GM18907 (cell line): Measurements from ENCODE around the gene WWOX.
A peak's percentile ranks its signal among the peaks of the same experiment; 100 is the strongest.
"Not testable (repeated sequence)": the region's sequence is repeated elsewhere in the genome, so short reads cannot be mapped to it uniquely, and the experiment has no call there.

Experiments used
- ATAC-seq: cut with Tn5 transposase; IDR thresholded peaks from one replicate; pipeline ENCODE4 v1.9.1; 2021; ENCODE audit warnings: mild to moderate bottlenecking, moderate library complexity; ENCODE audit not compliant: unreplicated experiment

The WWOX gene

GRCh38 chr16:78099271-78100111 lies at the start of gene WWOX:
WWOX (plus strand) TSS chr16:78099654.
- peak; percentile 96 for ATAC-seq

- no peak for ATAC-seq
These were observed 48.6 kb upstream of the WWOX start for GRCh38 chr16:78050734-78051400.

GRCh38 chr16:78057803-78058564 lies 41.5 kb upstream of the WWOX start:
- ATAC-seq, result no peak

GRCh38 chr16:78059806-78060205 lies 39.6 kb upstream of the WWOX start:
- ATAC-seq, result not testable (repeated sequence)

- no peak for ATAC-seq
These were observed 39.2 kb upstream of the WWOX start for GRCh38 chr16:78060295-78060694.

- no peak for ATAC-seq
These were observed 38.6 kb upstream of the WWOX start for GRCh38 chr16:78060809-78061208.

- no peak for ATAC-seq
These were observed 34.1 kb upstream of the WWOX start for GRCh38 chr16:78065319-78065718.

GRCh38 chr16:78069913-78070312 lies 29.5 kb upstream of the WWOX start:
- ATAC-seq, result no peak

GRCh38 chr16:78072275-78072674 lies 27.2 kb upstream of the WWOX start:
- no peak for ATAC-seq

- no peak for ATAC-seq
These were observed 23.7 kb upstream of the WWOX start for GRCh38 chr16:78075800-78076199.

- no peak for ATAC-seq
These were observed 18.1 kb upstream of the WWOX start for GRCh38 chr16:78081341-78081740.

GRCh38 chr16:78091419-78091818 lies 8.0 kb upstream of the WWOX start:
- ATAC-seq, result no peak

GRCh38 chr16:78092758-78093157 lies 6.7 kb upstream of the WWOX start:
- no peak for ATAC-seq

- no peak for ATAC-seq
These were observed 5.3 kb upstream of the WWOX start for GRCh38 chr16:78094166-78094565.

- ATAC-seq, result no peak
These were observed 4.5 kb upstream of the WWOX start for GRCh38 chr16:78094998-78095397.

GRCh38 chr16:78096386-78096785 lies 3.1 kb upstream of the WWOX start:
- no peak for ATAC-seq

- ATAC-seq, result no peak
These were observed 1.9 kb upstream of the WWOX start for GRCh38 chr16:78097548-78097947.

- ATAC-seq, result peak; percentile 14
These were observed 1.4 kb upstream of the WWOX start for GRCh38 chr16:78098087-78098486.

GRCh38 chr16:78098595-78099270 lies 721 bp upstream of the WWOX start:
- ATAC-seq, result no peak

GRCh38 chr16:78100112-78100467 lies 636 bp downstream of the WWOX start:
- ATAC-seq, result peak; percentile 35

GRCh38 chr16:78102122-78102660 lies 2.7 kb downstream of the WWOX start:
- no peak for ATAC-seq
